DMS79 (cell line): ENCODE results near the gene SPRYD3.

Source experiments
- DNase-seq: peaks from one replicate; lab custom pipeline; 2025; lab: John Stamatoyannopoulos, UW

The SPRYD3 gene

GRCh38 chr12:53078425-53079225, 565 bp downstream of the SPRYD3 start:
- DNase-seq: peak; percentile 24

DNA sequence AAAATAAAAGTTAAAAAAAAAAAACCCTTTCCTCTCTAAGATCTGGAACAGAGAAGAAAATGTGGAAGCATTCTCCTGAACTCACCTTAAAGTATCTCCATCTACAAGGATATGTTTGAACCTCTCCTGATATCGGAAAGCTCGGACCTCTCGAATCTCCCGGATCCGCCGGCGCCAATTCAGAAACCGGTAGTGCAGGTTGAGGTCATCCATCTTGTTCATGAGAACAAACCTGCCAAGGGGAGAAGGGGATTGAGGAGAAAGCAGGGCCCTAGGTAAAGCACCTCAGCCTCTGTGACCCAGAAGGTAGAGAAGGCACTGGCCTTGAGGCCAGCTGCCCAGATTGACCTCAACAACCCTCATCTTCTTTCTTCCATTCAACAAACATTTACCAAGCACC, 2.2 kb downstream of the SPRYD3 start:
- DNase-seq: no peak

DNA sequence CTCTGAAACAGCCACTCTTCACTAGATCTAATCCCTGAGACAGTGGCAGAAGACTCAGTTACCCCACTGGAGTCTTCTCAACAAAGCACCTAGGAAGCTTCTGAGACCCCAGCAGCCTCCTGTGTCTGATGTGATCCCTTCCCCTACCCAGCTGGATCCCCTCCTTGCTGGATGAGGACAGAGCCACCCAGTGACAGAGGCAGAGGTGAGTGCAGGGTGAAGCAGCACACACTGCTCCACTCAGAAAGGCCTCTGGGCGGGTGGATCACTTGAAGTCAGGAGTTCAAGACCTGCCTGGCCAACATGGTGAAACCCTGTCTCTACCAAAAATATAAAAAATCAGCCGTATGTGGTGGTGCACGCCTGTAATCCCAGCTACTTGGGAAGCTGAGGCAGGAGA, 2.7 kb downstream of the SPRYD3 start:
- no peak for DNase-seq

GRCh38 chr12:53074999-53075370, 4.2 kb downstream of the SPRYD3 start:
- no peak for DNase-seq

DNA sequence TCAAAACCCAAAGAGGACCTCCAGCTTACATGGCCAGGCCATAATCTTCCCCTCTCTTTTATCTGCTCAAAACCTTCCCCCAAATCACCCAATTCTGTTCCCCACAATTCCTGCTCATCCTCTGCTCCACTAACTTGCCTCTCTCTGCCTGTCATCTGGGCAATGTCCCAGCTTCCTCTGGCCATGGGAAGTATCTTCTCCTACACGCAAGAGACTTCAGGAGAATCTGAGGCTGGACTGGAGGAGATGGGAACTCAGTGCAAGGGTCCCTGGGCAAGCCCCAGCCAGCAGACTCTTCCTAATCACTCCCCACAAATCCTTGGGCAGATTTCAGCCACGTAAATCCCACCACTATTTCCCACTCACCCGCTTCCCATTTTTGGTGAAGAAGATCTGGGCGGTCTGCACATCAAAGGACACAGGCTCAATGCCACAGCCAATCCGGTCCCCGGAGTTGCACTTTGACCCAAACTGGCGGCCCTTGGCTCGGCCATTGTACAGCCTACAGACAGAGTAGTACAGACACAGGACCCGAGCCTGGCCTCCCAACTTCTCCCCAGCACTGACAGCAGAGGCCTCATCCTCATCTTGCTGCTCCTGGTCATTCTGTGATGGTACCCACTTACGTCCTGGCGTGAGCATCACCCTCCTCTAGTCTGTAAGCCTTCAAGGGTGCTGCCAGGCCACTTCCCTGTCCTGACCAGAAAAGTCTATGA, 4.7 kb downstream of the SPRYD3 start:
- DNase-seq: no peak

GRCh38 chr12:53073881-53074280, 5.3 kb downstream of the SPRYD3 start:
- no peak for DNase-seq

- DNase-seq: peak; percentile 22
Measured at GRCh38 chr12:53071591-53072551, 7.3 kb downstream of the SPRYD3 start.

- no peak for DNase-seq
Measured at GRCh38 chr12:53070877-53071492, 8.2 kb downstream of the SPRYD3 start.

GRCh38 chr12:53069621-53070410, 9.4 kb downstream of the SPRYD3 start:
- DNase-seq: no peak

DNA sequence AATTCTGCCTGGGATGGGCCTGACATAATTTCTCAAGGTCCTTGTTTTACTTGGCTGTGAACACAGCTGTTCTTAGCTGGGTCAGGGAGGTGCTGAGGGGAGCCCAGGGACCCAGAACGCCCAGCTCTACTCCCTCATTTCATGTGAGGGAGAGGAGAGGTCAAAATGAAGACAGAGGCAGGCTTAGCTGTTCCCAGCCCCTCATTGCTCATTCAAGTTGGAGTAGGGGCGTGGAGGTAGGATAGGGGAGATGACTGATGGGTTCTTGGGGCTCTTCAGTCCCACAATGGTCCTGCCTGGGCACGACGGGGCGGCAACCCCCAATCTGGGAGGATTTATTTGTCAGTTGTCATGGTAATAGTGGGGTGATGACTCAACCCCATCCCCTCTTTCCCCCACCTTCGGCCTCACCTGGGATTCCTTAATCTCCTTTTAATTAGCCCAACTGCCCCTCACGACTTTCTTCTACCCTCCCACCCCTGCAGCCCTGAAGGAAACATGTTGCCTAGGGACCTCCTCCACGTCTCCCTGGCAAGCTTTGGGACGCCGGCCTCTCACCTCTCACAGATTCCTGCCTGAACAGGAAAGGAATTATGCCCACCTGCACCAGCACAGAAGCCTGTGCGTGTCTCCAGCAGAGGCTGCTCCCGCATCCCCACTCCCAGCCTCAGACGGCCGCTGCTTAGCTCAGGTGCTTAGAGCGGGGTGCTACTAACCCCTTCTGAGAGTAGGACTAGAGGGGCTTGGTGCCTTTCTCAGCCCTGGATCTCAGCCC, 10.2 kb downstream of the SPRYD3 start:
- no peak for DNase-seq

- DNase-seq: no peak
Measured at GRCh38 chr12:53067993-53068770, 11.0 kb downstream of the SPRYD3 start.

DNA sequence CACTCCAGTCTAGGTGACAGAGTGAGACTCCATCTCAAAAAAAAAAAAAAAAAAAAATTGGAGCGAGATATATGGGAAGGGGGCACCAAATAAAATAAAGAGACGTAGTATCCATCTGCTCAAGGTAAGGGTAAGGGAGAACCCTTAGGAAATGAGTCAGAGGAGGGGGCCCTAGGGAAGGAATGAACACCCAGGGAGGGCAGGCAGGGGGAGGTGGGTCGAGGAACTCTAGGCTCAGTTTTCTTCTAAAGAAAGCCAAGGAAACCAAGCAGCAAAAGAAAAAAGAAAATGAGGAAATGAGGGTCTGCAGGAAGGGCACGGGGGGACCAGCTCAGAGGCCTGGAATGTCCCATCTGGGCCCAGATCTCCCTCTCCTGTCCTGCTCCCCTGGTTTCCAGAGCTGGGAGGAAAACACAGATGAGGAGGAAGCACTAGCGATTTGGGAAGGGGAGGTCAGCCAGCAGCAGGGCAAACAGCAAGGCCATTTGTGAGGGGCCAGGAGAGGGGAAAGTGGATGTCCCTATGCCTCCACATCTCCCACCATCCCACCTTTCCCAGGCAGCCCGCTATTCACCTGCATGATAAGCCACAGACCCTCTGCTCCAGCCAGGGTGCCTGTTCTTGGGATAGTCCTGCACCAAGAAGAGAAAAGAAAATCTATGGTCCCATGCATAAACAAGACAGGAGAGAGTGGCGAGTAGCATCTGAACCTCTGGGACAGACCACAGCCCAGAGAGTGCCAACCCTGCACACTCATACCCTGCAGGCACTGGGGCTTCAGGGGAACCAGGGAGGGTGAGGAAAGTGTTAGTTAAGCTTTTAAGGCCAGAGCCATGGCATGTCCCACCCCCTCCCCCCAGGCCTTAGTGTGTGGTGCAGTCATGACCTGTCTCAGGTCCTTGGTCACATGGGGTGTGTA, 11.9 kb downstream of the SPRYD3 start:
- no peak for DNase-seq

DNA sequence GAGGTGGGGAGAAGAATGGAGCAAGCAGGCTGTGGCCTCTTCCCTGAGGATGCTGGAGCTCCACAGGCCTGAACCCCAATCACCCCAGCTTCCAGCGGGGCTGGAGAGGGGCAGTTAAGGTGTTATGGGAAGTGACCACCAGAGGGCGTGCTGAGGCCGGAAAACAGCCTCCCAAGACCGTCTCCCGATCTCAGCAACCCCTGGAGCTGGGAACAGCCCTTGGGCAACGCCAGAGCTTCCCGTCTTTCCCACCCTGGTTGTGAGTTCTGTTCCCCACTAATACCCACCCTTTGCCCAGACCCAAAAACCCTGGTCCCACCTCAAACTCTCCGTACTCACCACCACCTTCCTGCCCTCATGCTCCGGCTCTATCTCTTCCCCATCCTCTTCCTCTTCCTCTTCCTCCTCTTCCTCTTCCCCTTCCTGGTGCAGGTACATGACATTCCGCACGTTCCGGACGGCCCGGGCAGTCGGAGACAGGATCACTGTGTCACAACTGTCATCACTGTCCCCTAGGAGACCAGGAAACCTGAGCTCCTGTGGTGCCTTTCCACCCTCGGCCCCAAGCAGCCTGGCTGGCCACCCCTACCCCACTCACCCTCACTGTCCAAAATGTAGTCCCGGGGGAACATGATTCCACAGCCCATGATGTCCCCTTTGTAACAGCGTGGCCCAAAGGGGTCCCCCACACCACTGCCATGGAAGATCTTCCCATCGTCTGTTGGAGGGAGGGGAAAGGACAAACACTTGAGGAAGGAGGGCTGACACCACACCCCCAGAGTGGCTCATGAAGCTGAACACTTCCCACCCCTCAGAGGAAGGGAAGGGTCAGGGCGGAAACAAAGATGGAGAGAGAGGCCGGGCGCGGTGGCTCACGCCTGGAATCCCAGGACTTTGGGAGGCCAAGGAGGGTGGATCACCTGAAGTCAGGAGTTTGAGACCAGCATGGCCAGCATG, 12.9 kb downstream of the SPRYD3 start:
- DNase-seq: no peak

DNA sequence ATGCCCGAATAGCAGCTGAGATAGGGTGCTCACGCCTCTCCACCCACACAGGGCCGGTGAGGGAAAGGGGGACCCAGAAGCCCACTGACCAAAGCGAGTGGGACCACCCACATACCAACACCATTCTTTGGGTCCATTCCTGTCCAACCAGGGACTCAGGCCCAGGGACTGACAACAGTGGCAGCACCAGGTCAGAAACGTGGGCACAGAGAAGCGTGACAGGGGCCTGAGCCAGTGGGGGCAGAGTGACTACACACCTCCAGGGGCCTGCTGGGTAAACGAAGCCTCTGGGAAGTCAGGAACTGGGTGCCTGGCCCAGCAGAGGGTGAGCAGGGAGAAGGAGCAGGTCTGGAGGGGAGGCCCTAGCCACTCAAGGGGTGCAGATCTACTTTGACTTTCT, 13.7 kb downstream of the SPRYD3 start:
- DNase-seq: no peak

GRCh38 chr12:53064613-53065436, 14.4 kb downstream of the SPRYD3 start:
- no peak for DNase-seq
